ENCODE results near the gene MCU. TPM values are rescaled to one million over a fixed set of nuclear protein-coding genes. Genes with fewer than 3 reads are reported as not detected.
A peak's percentile ranks its signal among the peaks of the same experiment; 100 is the strongest.
"Not testable (repeated sequence)": the region's sequence is repeated elsewhere in the genome, so short reads cannot be mapped to it uniquely, and the experiment has no call there.

The MCU gene
- total RNA-seq, 1 donor from 2014 or later: 39.0 TPM

DNA sequence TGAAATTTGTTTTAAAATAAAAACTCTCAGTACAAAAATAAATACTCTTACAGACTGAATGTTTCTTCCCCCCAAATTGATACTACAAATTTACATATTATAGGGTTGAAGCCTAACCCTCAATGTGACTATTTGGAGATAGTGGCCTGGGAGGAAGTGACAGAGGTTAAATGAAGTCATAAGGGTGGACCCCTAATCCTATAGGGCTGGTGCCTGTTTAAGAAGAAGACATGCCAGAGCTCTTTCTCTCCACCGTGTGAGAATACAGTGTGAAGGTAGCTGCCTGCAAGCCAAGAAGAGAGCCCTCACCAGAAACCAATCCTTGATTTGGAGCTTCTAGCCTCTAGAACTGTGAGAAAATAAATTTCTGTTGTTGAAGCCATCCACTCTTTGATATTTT is 67.6 kb downstream of the MCU start:
- DNase-seq (ENCODE audit: low read depth in 2 of 2): no peak

DNA sequence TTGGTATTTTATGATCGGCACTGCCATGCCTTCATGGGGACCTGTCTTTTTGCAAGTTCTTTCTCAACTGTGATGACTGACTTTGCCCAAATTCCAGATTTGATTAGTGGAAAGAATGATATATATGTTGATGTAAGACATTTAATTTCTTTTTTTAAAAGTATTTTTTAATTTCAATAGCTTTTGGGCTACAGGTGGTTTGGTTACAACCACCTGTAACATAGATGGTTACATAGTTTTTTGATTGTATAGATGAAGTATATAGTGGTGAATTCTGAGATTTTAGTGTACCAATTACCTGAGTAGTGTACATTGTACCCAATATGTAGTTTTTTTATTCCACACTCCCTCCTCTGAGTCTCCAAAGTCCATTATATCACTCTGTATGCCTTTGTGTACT is 69.6 kb downstream of the MCU start:
- no peak for DNase-seq (ENCODE audit: low read depth in 2 of 2)

DNA sequence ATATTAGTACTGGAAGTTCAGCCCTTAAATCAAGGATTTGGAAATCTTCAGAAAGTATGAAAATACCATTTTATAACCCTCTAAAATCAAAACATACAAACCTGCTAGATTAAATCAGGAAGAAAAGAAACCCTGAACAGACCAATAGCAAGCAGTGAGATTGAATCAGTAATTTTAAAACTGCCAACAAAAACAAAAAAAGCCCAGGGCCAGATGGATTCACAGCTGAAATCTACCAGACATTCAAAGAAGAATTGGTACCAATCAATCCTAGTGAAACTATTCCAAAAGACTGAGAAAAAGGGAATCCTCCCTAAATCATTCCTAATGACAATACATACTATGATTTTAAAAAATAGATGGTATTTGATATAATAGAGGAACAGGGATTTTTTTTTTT is 70.1 kb downstream of the MCU start:
- peak in 1 of 2 donors; percentile 17 for DNase-seq (ENCODE audit: low read depth in 2 of 2)

DNA sequence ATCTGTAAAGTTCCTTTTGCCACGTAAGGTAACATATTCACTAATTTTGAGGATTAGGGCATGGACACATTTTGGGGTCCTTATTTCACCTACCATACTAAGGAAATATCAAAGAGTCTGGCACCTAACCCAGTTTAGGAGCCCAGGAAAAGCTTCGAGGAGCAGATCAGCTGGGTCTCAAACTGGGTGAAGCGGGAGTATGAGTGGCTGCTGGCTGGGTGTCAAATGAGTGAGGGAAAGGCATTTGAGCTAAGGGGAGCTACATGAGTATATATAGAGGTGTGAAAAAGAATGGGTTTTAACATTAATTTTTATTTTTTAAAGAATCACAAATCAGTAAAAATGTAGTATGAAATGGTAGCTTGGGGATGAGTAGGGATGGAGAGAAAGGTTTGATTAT is 71.3 kb downstream of the MCU start:
- no peak for DNase-seq (ENCODE audit: low read depth in 2 of 2)

DNA sequence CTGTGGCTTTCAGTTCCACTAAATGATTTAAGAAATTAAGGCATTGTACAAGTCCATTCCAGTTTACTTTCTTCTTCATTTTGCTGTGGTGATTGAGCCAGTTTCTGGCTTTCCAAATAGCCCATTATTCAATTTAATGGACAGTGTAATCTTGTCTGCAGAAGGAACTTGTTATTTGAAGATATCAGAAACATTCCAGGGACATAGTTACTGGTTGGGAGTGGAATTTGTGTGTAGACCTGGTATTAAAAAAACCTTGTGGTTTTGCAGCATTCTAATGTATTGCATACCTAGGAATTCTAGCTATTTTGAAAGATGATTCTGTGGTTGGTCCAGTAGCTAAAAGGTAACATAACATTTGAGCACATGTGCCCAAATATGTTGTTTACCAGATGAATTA is 72.2 kb downstream of the MCU start:
- no peak for DNase-seq (ENCODE audit: low read depth in 2 of 2)

DNA sequence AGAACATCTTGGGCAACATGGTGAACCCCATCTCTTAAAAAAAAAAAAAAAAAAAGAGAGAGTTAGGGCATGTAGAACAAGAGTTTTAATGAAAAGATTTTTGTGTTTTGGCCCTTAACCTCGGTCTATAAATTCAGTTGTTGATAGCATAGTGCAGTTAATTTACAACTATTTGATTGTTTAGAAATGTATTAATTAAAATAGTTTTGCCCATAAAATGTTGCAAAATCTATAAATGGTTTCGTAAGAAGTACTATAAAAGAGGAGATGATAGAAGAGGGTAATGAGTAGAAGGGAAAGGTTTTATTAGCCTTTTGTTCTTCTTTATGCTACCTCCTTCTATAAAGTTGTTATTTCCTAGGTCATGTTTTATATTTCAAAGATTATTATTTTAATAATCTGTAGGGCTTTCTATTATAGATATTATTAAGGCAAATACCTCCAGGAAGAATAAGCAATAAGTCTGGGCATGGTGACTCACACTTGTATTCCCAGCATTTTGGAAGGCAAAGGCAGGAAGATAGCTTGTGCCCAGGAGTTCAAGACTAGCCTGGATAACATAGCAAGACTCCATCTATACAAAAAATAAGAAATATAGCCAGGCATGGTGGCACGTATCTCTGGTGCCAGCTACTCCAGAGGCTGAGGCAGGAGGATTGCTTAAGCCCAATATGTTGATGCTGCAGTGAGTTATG is 73.3 kb downstream of the MCU start:
- no peak for DNase-seq (ENCODE audit: low read depth in 2 of 2)

DNA sequence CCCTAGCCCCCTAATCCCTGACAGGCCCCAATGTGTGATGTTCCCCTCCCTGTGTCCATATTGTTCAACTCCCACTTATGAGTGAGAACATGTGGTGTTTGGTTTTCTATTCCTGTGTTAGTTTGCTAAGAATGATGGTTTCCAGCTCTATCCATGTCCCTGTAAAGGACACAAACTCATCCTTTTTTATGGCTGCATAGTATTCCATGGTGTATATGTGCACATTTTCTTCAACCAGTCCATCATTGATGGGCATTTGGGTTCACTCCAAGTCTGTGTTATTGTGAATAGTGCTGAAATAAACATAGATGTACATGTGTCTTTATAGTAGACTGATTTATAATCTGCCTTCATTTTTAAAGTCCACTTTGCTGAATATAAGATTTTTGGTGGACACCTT is 79.3 kb downstream of the MCU start:
- not testable (repeated sequence) for DNase-seq (ENCODE audit: low read depth in 2 of 2)

DNA sequence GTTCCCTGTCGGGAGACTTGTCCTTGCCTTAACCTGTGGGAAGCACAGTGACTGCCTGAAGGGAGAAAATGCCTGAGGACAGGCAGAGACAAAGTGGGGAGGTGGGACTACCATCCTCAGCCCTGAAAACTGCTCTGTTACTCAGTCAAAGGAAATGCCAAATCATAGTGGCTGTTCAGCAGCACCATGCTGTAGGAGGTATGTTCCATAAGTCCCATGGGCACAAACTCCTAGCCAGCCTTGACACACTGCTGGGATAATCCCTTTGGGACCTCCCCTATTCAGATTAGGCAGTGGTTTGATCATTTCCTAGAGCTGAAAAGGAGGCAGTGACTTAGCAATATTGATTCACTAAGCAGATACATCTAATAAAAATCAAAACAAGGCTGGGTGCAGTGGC is 80.1 kb downstream of the MCU start:
- DNase-seq (ENCODE audit: low read depth in 2 of 2): no peak

DNA sequence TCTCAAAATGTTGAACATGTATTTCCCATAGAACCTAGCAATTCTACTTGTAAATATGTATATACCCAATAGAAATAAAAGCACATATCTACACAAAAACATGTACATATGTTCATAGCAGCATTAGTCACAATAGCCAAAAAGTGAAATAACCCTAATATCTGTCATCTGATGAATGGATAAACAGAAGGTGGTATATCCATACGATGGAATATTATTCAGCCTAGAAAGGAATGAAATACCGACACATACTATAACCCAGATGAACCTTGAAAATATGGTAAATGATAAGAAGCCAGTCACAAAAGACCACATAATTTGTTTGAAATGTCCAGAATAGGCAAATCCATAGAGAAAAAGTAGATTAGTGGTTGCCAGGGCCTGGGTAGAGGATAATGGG is 87.9 kb downstream of the MCU start:
- DNase-seq (ENCODE audit: low read depth in 2 of 2): no peak

DNA sequence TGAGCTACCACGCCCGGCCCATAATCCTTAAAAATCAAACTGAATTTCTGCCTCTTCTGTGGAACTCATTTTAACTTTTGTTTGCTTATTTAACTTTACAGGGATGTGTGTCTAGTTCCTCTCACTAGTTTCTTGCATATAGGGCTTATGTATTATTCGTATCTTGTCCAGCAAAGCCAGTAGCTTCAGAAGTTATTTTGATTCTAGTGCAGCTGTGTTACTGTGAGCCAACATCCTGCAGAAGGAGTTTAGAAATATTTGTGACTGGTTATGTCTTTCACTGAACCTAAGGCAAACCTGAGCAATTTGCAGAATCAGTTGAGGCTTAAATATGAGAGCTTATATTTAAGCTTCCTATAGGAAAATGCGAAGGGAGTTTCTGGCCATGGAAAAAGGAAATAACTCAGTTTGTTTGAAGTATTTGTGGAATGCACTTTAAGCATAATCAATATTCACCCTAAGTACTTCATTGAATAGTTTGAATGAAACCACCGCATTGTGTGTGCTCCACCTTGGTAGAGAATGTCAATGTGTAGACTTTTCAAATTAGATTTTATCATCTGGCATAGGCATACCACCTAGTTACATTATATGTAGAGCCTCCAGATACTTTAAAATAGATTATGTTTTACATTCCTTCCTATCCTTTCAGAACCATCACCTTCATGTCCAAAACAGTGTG is 90.8 kb downstream of the MCU start:
- DNase-seq (ENCODE audit: low read depth in 2 of 2): no peak

DNA sequence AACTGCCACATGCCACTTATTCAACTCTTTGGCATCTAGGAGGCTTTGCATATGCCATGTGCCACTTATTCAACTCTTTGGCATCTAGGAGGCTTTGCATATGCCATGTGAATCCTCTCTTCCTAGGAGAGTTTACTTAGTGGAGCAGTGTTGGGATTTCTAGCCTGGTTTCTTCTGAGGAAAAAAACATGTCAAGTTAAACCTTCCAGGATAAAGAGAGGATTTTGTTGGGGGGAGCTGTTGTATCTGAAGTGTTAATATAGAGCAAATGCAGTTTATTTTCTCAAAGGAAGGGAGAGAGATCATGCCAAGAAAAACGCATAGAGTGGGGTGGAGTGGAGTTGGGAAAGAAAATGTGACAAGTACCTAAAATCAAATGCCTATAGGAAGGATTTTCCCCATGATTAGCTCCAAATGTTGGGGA is 91.5 kb downstream of the MCU start:
- DNase-seq (ENCODE audit: low read depth in 2 of 2): no peak

DNA sequence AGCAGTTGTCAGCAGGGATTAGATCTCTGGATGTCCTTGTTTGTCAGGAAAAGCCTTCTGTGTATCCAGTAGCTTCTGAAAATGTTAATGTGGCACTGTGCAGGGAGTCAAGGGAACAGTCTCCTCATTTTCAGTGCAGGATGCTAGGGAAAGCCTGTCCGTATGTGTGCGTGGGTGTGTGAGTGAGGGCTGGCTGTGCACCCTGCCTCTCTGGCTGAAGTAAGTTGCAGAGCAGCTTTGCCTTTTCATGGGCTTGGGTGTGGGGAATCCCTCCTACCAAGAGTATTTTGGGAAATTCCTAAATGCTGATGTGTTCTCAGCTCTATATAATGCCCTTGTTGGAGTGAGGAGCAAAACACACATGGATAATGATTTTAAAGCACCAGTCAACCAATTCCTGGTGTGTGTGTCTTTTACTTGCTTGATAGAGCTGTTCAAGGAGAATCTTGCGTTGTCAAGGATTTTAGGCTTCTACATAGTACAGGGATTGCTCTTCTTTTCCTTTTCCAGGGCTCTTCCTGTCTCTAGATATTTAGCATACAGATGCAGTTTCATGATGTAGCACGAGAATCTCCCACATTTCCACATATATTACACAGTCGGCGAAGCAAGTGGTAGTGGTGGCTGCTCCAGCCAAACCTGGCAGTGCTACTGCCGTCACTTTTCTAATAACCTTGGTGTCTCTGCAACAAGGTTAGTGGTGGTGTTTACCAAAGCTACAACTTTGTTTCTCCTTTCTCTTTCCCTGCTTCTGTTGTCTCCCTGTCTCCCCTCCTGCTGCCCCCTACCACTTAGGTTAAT is 92.8 kb downstream of the MCU start:
- peak in 1 of 2 donors; percentile 64 for DNase-seq (ENCODE audit: low read depth in 2 of 2)

DNA sequence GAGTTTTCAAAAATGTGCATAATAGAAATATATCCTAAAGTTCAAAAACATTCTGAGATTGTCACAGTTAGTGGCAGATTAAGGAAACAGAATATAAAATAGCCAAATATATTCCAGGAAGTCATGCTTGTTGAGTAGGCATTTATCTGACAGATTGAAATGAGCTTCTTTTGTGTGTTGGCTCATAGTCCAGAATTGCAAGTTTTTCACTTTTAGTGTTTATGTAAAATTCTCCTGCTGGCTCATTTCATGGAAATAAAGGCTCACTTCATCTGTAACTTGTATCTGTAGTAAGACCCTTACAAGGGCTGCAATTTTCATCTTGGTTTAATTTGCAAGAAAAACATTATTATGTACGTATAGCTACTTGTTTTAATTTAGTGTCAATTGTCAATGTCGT is 93.5 kb downstream of the MCU start:
- DNase-seq (ENCODE audit: low read depth in 2 of 2): no peak

DNA sequence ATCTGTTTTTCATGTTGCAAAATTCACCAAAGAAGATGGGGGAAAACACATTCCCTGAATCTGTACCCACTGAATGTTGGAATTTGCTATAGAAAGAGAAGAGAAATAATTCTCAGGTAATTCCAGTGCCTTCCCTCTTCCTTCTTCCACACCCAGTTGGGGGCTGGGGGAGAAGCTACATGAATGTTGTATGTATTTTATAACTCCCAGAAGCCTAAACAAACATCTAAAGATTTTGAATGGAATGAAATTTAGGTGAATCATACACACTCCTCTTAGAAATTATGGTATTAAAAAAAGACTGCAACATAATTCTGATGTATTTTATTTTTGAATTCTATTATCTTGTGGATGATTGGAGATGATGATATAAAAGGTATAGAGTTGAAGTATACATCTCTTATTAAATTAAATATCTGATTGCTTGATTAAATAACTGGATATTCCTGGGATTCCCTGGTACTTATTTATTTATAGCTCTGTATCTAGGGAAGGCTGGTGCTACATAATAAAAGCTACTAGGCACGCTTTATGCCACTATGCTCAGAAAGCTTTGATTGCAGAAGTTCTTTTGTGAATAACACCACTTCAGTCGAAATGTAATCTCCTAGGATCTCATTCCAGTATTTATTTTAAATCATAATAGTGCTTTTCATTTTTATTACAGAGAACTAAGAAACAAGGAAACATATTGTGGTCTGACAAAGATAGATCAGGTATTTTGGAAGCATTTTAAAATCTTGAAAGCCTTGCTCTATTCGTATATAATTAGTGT is 98.5 kb downstream of the MCU start:
- DNase-seq (ENCODE audit: low read depth in 2 of 2): no peak

DNA sequence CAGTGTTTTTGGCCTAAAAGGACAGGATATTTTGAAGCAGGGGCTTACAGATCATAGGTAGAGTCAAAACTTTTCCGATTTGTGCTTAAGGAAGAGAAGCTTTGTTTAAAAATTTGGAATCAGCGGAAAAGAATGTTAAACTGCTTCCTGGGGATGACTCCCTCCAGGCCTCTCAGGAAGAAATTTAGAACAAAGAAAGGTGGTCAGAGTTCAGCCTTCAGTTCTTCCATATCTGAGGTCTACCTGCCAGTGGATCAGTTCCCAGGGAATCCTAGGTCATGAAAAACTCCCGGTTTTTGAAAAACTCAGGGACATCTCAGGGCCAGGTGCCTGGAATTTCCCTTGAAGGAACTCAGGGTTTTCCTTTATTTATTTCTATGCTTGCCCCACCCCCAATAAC is 100.3 kb downstream of the MCU start:
- peak in 1 of 2 donors; percentile 71 for DNase-seq (ENCODE audit: low read depth in 2 of 2)

DNA sequence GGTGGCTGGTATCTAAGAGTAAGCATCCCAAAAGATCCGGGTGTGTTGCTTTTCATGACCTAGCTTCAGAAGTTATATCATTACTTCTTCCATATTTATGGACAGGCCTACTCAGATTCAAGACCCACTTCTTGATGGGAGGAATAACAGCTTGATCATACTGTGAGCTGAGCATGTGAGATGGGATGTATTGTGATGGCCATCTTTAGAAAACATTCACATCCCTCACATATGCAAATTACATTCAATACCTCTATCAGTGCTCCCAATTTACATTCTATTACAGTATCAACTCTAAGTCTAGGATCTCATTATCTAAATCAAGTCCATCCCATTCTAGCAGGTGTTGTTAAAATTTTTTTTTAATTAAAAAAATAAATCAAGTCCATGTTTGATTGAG is 101.8 kb downstream of the MCU start:
- no peak for DNase-seq (ENCODE audit: low read depth in 2 of 2)

DNA sequence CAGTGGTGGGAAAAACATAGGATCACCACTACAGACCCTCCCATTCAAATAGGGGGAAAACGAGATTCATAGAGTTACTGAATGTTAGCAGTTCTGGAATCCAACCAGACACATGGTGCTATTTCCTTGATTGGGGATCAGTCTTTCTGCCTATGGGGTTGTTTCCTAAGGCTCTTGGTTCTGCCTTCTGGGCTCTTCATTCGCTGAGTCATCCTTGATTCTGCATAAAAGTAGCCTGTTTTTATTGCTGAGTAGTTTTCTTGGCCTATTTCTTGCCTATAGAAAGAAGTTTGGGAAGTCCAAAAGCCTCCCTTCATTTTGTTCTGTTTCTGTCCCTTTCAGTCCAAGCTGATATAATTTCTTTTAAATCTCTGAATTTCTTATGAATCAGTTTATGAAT is 102.3 kb downstream of the MCU start:
- no peak for DNase-seq (ENCODE audit: low read depth in 2 of 2)

DNA sequence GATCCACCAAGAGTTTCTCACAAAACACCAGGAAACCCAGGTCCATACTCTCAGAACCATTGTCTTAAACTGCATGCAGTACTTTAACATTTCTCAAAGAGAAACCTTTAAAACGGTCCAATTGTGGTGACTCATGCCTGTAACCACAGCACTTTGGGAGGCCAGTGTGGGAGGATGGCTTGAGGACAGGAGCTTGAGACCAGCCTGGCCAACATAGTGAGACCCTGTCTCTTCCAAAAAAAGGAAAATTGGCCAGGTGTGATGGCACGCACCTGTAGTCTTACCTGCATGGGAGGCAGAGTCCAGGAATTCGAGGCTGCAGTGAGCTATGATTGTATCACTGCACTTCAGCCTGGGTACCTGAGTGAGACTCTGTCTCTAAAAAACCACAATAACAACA is 104.1 kb downstream of the MCU start:
- DNase-seq (ENCODE audit: low read depth in 2 of 2): peak in 1 of 2 donors; percentile 21

DNA sequence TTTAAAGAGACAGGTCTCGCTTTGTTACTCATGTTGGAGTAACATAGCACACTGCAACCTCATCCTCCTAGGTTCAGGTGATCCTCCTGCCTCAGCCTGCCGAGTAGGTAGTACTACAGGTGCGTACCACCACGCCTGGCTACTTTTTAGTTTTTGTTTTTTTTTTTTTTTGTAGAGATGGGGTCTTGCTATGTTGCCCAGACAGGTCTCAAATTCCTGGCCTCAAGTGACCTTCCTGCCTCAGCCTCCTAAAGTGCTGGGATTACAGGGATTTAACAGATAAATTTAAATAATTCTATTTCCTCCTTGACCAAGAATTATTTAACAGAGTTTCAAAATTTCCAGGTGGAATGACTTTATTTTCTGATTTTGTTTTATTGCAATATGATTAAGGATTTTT is 104.6 kb downstream of the MCU start:
- no peak for DNase-seq (ENCODE audit: low read depth in 2 of 2)

DNA sequence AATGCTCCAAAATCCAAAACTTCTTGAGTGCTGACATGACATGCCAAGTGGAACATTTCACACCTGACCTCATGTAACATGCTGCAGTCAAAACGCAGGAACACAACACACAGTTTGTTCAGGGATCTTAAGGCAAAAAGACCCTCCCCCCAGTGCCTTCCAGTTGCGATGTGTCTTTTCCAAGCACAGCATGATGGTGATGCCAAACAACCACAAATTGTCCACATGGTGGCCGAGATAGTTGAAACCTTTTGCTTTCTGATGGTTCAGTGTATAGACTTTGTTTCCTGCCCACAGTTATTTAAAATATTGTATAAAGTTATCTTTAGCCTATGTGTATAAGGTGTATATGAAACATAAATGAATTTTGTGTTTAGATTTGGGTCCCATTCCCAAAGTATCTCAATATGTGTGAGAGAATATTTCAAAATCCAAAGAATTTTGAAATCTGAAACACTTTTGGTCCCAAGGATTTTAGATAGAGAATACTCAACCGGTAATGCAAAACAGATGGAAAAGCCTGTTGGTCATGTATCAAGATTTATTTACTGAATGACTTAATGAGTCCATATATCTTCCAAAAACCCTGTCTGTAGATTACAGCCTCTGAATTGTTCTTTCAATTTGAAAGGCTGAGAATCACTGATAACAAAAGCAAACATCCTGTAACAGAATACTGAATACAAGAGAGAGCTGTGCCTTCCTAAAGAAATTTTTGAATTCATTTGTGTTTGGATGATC is 108.2 kb downstream of the MCU start:
- peak; percentile 72 to 89 for DNase-seq (ENCODE audit: low read depth in 2 of 2)

DNA sequence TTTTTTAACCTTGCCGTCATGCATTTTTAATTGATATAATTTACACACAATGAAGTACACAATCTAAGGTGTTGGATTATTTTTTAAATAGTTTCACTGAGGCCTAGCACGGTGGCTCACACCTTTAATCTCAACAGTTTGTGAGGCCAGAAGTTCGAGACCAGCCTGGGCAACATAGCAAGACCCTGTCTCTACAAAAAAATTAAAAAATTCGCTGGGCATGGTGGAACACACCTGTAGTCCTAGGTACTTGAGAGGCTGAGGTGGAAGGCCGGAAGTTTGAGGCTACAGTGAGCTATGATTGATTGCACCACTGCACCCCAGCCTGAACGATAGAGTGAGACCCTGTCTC is 108.8 kb downstream of the MCU start:
- no peak for DNase-seq (ENCODE audit: low read depth in 2 of 2)
